NCI-H2171 treated with DMSO at 0.1 percent for 48 hours (cell line): ENCODE results near the gene MYOF.
"Not testable (repeated sequence)": the region's sequence is repeated elsewhere in the genome, so short reads cannot be mapped to it uniquely, and the experiment has no call there.

Experiments used
- DNase-seq: peaks from one replicate; lab custom pipeline; 2025; lab: John Stamatoyannopoulos, UW

The MYOF gene

GRCh38 chr10:93386631-93387369, 95.3 kb downstream of the MYOF start:
- DNase-seq = no peak

- no peak for DNase-seq
These were observed 96.8 kb downstream of the MYOF start for GRCh38 chr10:93385345-93385744.

- no peak for DNase-seq
These were observed 98.1 kb downstream of the MYOF start for GRCh38 chr10:93384006-93384405.

GRCh38 chr10:93383562-93383981, 98.6 kb downstream of the MYOF start:
- no peak for DNase-seq

DNA sequence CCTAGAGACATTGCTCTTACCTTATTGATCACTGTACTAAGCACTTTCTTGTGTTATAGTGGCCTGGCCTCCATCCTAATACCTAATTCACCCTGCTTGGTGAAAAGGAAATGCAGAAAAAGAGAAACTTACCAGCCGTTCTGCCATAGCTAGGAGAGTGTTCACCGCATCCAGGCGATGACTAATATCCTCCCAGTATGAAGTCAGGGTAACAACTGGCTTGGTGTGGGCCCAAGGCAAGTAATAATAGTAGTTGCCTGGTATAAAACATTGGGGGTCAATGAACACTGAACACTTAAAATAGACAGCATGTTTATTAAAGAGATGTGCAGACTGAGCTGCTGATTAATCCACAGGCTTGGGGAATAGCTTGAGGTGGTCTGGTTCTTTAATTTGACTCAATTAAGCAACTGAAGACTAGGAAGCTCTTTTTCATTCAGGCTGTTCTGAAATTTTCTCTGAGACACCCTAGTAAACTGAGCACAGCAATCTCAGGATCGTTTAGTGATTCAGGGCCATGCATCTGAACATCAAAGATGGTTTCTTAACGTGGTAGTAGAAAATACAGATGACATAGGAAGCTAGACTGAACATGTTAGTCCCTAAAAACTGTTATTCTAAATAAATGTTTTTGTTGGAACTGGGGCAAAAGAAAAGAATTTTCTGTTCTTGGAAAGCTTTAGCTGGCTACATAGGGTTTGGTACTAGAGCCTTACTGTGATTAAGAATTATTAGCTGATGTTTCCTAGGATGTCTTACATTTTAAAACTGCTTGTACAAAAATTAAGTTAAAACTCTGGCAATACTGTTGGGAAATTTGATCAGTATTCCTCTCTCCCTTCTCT, 102.2 kb downstream of the MYOF start:
- DNase-seq = no peak

DNA sequence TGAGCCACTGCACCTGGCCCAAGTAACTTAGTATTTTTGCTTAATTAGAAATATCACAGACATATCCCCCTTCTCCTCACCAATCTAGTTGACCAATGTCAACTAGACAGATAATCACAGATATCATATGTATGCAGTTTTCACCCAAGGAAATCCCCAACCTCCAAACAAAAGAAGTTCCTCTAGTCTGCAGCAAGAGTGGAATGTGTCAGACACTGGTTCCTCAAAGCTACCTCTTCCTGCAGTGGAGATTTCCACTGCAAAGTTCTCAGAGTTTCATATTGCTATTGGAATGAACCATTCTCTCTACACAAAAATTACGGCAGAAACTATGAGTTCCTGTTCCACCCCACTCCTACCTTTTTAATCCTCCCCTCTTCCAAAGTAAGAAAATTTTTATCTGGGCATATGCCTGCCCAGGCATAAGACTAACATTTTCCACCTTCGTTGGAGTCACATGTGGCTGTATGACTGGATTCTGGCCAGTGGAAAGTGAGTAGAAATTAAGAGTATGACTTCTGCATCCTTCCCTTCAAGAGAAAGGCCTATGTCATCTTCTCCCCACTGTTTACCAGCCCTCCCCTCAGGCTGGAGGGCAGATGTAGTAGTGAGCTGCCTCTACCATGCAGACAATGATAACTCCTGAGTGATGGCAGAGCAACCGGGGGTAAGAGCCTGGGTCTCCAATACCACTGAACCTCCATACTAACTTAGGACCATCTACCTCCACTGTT, 103.0 kb downstream of the MYOF start:
- DNase-seq = no peak

- DNase-seq = no peak
These were observed 104.1 kb downstream of the MYOF start for GRCh38 chr10:93378039-93378438.

DNA sequence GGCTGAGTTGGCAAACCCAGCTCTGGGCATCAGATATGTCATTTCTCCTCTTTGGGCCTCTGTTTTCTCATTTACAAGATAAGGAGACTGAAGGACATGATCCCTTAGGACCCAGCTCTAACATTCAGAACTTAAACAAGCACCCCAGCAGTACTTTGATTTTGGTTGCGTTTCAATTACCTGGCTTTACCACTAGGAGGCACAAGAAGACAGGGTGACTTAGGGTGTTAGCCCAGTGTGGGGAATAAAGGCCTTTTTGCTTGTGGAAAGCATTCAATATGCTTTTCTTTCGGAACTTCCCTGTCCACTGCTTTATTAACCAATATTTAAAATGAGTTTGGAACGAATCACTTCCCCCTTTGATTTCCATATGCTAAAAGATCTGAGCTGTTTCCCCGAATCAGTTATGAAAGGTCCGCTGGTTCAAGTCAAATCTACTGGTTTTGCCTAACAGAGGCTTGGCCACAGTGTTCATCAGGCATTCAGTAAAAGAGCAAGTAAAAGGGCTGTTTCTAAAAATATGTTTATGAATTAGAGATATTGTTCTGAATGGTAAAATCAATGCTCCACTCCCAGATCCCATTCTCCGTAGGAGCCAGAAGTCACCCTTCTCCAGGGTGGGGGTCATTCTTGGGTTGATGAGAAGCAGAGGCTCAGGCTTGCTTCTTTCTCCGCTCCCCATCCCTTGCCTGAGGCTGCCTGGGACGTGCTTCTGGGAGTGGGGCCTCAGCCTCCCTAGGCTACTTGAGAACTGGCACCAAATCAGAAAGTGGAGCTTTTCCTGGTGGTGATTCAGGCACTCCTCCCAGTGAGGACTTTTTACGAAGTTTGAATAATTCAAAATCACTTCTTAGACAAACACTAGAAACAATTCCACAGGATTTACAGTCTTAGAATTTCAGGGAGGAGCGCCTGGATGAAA, 105.5 kb downstream of the MYOF start:
- peak; percentile 70 for DNase-seq

DNA sequence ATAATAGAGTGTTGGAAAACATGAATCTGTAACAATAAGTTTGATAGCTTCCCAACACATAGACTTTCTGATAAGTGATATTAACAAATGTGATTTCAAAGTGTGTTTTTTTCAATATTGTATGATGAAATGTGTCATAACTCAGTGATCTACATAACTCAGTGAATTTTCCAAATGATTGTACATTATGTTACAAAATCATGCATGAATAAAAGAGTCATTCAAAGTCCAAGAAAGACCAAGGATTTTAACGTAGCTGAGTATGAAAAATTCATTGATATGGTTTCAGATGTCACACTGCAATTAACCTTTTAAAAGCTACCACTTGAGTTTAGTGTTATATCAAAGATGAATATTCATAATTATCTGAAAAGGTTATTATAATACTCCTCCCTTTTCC, 111.2 kb downstream of the MYOF start:
- no peak for DNase-seq

GRCh38 chr10:93369588-93370164, 112.5 kb downstream of the MYOF start:
- DNase-seq = no peak

DNA sequence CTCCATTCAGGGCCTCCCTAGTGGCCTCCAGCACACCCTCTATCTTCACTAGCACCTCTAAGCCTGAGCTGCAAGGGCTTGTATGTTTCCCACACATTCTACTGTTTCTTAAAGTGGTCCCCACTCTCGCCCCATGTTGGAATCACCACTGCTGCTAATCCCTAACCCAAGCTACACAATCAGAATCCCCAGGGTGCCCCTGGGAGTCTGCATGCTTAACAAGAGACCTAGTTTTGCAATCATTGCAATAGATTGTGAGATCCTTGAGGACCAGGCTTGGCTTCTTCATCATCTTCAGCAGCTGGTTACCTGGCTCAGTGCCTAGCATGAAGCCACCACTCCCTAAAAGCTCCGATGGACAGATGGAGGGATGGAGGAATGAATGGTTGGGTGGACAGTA, 113.9 kb downstream of the MYOF start:
- DNase-seq = no peak

DNA sequence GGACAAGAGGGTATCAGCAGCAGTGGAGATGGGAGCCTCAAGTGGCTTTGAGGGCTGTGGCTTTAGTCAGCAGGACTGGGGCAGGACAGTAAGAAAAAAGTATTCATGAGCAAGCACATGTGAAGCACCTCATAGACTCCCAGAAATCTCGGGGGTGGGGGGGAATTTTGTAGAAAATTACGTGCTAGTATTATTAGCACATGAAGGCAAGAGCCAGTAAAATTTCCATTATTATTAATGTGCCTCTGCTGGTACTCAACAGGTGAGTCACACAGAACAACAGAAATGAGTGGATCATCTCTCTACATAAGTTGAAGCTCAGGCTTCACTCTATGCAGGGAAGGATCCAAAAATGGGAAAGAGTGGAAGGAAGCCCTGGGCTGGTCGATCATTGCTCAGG, 114.5 kb downstream of the MYOF start:
- no peak for DNase-seq

- DNase-seq = no peak
These were observed 117.2 kb downstream of the MYOF start for GRCh38 chr10:93364966-93365365.

DNA sequence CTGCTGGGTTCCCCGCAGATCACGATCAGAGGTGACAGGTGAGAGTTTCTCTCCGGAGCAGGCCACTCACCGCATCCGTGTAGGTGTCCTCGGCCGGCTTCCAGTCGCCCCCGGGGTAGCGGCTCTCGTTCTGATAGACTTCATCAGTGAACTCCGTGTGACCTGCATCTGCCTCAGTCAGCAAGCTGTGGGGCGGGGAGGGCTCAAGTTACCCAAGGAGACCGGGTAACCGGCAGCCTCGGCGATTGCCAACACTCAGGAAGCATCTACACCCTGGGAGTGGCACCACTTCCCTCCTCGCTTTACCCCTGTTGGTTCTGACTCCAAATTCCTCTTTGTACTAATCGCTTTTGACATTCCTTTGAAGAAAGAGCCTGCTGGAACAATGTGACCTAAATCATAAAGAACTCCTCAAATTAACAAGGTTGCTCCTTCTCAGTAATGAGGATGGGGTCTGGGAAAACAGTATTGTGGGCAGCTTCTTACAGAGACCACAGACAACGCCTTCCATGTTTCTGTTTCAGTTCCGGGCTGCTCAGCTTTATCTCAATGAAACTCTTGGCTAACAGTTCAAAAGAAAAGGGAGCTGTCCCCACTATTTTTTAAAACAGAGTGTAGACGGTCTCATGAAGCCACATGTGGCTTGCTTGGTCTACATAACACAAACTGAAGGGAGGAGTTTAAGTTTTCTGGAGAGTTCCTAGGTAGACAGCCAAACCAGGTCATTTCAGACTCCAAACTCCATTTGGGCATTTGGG, 118.1 kb downstream of the MYOF start:
- DNase-seq = no peak

DNA sequence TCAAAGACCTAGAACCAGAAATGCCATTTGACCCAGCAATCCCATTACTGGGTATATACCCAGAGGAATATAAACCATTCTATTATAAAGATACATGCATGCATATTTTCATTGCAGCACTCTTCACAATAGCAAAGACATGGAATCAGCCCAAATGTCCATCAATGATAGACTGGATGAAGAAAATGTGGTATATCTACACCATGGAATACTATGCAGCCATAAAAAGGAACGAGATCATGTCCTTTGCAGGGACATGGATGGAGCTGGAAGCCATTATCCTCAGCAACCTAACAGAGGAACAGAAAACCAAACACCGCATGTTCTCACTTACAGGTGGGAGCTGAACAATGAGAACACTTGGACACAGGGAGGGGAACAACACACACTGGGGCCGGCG, 123.7 kb downstream of the MYOF start:
- DNase-seq = not testable (repeated sequence)

GRCh38 chr10:93357680-93358079, 124.5 kb downstream of the MYOF start:
- DNase-seq = peak; percentile 40

DNA sequence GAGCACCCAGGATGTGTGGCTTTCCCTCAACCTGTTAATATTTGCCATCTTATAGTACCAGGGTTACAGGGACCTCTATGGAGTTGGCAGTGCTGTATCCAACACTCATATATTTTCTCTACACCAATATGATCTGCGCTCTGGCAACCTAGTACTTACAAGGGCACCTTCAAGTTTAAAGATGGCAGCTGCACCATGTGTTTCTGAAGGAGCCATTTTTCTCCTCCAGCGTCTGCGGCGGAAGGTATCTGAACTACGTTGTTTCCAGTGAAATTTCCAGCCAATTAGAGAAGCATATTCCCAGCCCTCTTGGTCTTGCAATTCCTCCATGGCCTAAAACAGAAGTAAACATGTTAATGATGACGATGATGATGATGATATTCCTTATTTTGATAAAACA, 125.6 kb downstream of the MYOF start:
- no peak for DNase-seq

GRCh38 chr10:93352638-93353383, 129.3 kb downstream of the MYOF start:
- DNase-seq = peak; percentile 35

DNA sequence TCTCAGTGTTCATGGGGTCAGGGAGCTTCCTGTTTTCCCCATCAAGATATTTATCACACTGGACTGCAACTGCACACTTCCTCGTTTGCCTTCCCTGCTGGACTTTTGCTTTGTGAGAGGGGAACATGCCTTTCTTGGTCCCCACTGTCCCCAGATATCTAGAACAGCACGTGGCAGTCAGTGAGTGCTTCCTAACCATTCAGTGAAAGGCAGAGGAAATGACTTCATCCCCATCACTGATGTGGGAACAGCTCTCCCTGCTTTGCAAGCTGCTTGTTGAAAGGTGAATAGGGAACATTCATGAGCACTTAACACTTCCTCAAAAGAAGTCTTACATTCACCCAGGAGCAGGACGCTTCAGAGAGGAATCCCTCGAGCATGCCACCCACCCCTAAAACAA, 135.4 kb downstream of the MYOF start:
- no peak for DNase-seq

- no peak for DNase-seq
These were observed 136.0 kb downstream of the MYOF start for GRCh38 chr10:93346108-93346507.
